Ecto neural progenitor cell (in vitro differentiated cells): Measurements from ENCODE around the gene SAMD10.
A peak's percentile ranks its signal among the peaks of the same experiment; 100 is the strongest.
"Not testable (repeated sequence)": the region's sequence is repeated elsewhere in the genome, so short reads cannot be mapped to it uniquely, and the experiment has no call there.

ENCODE experiments used
- DNase-seq: peaks from one replicate; pipeline ENCODE4 v3.0.0-alpha.2; 2018; ENCODE audit warnings: low spot score

Gene SAMD10

GRCh38 chr20:63940472-63941266 is 38.8 kb downstream of the SAMD10 start:
- no peak for DNase-seq

- DNase-seq, result no peak
These were observed 39.4 kb downstream of the SAMD10 start for GRCh38 chr20:63940071-63940471.

- DNase-seq, result no peak
These were observed 40.1 kb downstream of the SAMD10 start for GRCh38 chr20:63939061-63939935.

- DNase-seq, result no peak
These were observed 41.8 kb downstream of the SAMD10 start for GRCh38 chr20:63937596-63937995.

- DNase-seq, result no peak
These were observed 44.0 kb downstream of the SAMD10 start for GRCh38 chr20:63935447-63935846.

GRCh38 chr20:63934271-63935068 is 45.0 kb downstream of the SAMD10 start:
- DNase-seq, result peak; percentile 69

GRCh38 chr20:63933646-63934045 is 45.8 kb downstream of the SAMD10 start:
- DNase-seq, result no peak

- no peak for DNase-seq
These were observed 46.8 kb downstream of the SAMD10 start for GRCh38 chr20:63932606-63933160.

GRCh38 chr20:63931735-63932134 is 47.7 kb downstream of the SAMD10 start:
- DNase-seq, result no peak

GRCh38 chr20:63930971-63931553 is 48.4 kb downstream of the SAMD10 start:
- DNase-seq, result no peak

- DNase-seq, result not testable (repeated sequence)
These were observed 50.0 kb downstream of the SAMD10 start for GRCh38 chr20:63929473-63929883.

- DNase-seq, result no peak
These were observed 50.4 kb downstream of the SAMD10 start for GRCh38 chr20:63929071-63929470.

GRCh38 chr20:63926298-63926697 is 53.1 kb downstream of the SAMD10 start:
- no peak for DNase-seq

- DNase-seq, result no peak
These were observed 55.2 kb downstream of the SAMD10 start for GRCh38 chr20:63924241-63924640.
